ENCODE results near the gene WNT9A. TPM values are rescaled to one million over a fixed set of nuclear protein-coding genes. Genes with fewer than 3 reads are reported as not detected.

Gene WNT9A
- total RNA-seq, 1 experiment from 2014 or later: 1.1 TPM

DNA sequence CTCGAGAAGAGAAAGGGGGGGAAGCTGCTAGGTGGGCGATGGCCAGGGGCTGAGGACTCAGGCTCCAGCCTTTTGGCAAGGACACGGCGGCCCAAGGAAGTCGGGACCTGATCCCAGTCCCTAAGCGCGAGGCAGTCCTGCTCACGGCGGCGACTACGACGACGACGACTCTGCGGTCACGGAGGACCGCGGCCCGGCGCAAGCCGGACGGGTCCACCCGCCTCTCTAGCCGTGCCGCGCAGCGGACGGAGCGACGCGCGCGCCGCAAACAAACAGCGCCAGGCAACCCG lies 401 bp downstream of the WNT9A start:
- peaks cover 23% of the 10 kb centered on the region for H3K4me1 ChIP-seq
- DNase-seq: peak in 1 of 2 experiments; percentile 48

DNA sequence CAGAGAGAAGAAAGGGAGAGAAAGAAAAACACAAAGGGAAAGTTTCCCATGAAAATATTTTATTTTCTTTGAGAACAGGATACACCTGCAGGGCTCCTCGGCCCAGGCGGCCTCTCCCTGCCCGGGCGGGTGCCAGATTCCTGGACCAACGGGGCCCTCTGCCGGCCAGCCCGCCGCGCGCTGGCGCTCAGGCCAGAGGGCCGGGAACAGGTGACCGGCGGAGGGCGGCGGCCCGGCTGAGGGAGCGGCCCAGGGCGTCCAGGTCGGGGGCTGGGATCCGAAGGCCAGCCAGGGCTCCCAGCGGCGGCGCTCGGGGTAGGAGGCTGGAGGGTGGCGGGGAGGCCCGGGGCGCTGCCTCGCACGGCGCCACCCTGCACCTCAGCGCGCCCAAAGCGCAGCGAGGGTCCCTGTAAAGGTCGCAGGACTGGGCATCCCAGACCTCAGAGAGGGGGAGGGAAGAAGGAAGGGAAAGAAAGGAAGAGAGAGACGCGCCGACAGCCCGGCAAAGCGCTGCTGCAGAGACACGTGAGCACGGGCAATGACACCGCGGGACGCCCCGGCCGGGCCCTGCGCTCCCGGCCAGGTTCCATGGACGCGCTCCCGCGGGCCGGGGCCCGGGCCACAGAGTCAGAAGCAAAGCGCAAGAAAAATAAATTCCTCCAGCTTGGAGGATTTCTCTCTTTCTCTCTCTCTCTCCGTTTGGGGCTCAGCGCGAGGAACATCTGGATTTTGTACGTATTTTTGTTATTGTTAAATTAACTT lies 927 bp downstream of the WNT9A start:
- Histone ChIP-seq H3K36me3 (no peaks in the 10 kb centered on the region), H3K4me3 (peak overlapping the region; percentile 78), H3K27ac (peak overlapping the region; percentile 25), H3K4me1 (peaks cover 28% of the 10 kb centered on the region), H3K9me3 (replicated peaks) (no peaks in the 10 kb centered on the region), H3K27me3 (no peaks in the 10 kb centered on the region)
- DNase-seq: peak; percentile 77 to 86

More for the DNA sequence above, 401 bp downstream of the WNT9A start:
- Histone ChIP-seq H3K9me3 (replicated peaks) (no peaks in the 10 kb centered on the region), H3K27me3 (no peaks in the 10 kb centered on the region), H3K27ac (peak overlapping the region; percentile 6; the same call in 1 of the 2 replicates), H3K36me3 (no peaks in the 10 kb centered on the region), H3K4me3 (peak overlapping the region; percentile 78)

DNA sequence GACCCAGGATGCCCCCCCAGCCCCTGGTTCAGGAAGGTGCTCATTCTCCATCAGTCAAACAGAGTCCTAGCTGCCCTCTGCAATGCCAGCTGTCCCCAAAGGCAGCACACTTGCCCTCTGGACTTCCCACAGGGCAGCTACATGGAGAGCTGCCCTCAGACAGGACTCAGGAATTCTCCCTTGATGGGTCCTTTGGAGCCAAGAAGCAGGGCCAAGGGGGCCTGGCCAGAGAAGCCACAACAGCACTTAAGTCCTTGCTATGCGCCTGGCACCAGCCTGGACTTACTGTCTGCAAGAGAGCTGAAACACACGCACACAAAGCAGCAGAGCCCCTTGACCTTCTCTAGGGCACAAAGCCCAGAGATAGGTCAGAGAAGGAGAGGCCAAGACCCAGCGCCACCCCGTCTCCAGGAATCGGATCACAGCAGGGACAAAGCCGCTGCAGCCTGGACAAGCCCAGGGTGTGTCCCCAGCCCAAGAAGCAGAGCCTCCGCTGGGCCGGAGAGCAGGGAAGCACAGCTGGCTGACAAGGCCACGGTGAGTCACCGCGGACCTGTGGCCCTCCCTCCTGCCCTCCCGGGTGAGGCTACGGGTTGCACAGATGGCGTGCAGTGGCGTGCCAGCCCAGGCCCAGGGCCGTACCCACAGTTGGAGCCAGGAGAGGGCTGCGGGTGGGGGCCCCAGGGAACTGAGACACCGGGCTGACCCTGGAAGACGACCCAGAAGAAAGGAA lies 1.7 kb downstream of the WNT9A start:
- Histone ChIP-seq H3K4me3 (peak overlapping the region; percentile 78), H3K27me3 (no peaks in the 10 kb centered on the region), H3K9me3 (replicated peaks) (no peaks in the 10 kb centered on the region), H3K4me1 (peaks cover 36% of the 10 kb centered on the region), H3K36me3 (no peaks in the 10 kb centered on the region), H3K27ac (peak overlapping the region; percentile 25)
- peak; percentile 75 to 80 for DNase-seq

DNA sequence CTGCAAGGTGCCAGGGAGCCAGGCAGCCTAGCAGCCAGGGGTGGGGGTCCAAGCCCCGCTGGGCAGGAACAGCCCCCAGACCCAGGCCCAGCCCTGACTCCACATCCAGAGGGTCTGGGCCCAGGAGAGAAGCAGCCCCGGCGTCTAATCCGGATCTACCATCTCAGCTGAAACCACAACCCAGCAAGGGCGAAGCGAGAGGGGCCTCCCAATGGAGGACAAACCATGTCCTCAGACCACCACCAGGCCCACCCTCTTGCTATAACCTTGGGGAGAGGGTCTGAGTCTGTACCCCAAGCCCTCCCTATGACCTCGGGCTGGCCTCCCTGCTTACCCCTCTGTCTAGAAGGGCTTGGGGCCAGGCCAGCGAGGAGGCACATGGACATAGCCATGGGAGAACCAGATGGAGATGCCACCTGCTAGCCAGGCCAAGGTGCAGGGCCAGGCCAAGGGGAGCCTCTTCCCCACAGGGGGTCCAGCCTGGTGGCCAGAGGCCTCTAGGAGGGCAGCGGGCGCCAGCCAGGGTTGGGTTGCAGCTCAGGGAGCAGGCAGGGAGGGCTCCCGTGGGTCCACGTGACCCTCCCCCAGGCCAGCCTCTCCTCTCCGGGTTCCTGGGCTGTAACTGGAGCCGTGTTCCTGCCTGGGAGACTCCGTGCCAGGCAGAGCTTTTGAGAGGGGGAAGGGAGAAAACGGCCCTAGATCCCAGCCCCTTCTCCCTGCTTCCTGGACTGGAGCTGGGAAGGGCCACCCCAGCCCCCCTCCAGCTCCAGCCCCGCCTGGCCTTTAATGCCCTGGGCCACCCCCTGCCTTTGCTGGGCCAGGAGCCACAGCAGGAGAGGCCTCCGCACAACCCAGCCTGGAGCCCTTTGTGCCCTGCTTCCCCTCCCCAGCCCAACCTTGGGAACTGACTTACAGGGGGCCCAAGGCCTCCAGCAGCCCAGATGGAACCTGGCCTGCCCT lies 2.5 kb downstream of the WNT9A start:
- peak overlapping the region; percentile 25 for H3K27ac ChIP-seq
- H3K27me3 ChIP-seq: no peaks in the 10 kb centered on the region
- H3K9me3 ChIP-seq (replicated peaks): no peaks in the 10 kb centered on the region
- H3K4me1 ChIP-seq: peaks cover 40% of the 10 kb centered on the region
- H3K36me3 ChIP-seq: no peaks in the 10 kb centered on the region
- peak; percentile 48 to 60 for DNase-seq
- peak overlapping the region; percentile 78 for H3K4me3 ChIP-seq

DNA sequence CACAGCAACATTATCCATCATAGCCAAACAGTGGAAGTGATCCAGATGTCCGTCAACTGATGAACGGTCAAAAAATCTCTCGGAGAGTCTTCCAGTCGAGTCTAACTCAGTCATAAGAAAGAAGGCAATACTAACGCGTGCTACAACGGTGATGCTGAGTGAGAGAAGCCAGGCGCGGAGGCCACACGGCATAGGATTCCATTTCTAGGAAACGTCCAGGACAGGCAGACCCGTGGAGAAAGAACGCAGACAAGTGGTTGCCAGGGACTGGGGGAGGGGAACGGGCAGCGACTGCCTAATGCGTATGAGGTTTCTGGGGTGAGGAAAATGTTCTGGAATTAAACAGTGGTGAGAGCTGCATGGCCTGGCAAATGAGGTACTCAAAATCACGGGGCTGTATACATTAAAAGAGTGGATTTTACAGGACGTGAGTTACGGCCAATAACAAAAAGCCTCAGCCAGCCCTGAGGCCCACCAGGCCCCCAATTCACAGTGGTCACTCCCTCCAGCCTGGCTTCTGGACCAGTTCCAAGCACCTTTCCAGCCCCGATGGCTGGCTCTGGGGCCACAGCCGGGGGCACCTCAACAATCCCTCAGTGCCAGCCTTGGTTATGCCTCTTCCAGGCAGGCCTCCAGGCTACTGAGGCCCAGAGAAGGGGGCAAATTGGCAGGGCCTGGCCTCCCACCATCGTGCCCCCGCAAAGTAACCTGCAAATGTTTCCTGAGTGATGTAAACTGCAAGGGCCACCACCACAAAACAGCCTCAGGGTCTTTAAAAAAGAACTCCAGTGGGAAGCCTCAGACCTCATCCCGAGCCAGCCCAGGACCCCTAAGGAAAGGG lies 3.4 kb downstream of the WNT9A start:
- Histone ChIP-seq H3K27me3 (no peaks in the 10 kb centered on the region), H3K4me1 (peaks cover 40% of the 10 kb centered on the region), H3K9me3 (replicated peaks) (no peaks in the 10 kb centered on the region), H3K4me3 (no peak overlapping the region), H3K36me3 (no peaks in the 10 kb centered on the region), H3K27ac (no peak overlapping the region)
- DNase-seq: no peak

DNA sequence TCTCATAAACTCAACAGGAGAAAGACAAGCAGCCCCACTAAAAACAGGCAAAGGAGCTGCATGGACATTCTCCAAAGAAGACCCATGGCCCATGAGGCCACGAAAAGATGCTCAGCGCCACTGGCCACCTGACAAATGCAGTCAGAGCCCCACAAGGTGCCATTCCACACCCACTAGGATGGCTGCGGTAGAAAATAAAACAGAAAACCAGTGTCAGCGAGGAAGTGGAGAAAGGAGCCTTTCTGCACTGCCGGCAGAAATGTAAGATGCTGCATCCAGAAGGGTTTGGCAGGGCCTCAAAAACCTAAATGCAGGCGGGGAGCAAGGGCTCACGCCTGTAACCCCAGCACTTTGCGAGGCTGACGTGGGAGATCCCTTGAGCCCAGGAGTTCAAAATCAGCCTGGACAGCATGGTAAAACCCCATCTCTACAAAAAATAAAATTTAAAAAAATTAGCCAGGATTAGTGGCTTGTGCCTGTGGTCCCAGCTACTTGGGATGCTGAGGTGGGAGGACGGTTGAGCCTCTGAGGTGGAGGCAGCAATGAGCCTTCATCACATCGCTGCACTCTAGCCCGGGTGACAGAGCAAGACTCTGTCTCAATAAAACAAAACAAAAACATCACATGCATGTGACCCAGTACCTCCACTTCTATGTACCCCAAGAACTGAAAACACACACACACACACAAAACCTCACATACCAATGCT lies 4.2 kb downstream of the WNT9A start:
- H3K27me3 ChIP-seq: no peaks in the 10 kb centered on the region
- H3K9me3 ChIP-seq (replicated peaks): no peaks in the 10 kb centered on the region
- H3K27ac ChIP-seq: no peak overlapping the region; the same call in 1 of the 2 replicates
- no peak overlapping the region for H3K4me3 ChIP-seq
- H3K36me3 ChIP-seq: no peaks in the 10 kb centered on the region
- H3K4me1 ChIP-seq: peaks cover 40% of the 10 kb centered on the region
- no peak for DNase-seq

DNA sequence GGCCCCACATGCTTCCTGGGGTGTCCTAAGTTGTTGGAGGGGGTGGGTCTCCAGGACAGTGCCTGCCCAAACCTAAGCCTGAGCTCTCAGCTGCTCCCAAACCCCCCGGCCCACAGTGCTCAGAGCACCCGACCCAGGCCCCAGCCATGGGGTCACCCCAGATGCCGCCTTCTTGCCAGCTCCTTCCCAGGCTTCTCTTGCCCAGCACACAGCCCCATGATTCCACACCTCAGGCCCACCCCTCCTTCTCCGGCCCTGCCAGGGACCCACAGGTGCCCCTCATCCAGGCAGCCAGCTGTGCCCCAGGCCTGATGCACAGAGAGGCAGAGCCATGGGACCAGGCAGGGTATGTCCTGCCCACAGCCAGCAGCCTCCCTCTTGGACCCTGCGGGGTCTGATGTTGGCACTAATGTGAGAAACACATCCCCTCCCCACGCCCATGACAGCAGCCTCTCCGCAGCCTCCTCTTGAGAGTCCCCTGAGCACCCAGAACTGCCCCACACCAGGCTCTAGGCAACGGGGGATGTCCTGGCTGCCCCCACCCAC lies 4.9 kb downstream of the WNT9A start:
- Histone ChIP-seq H3K4me3 (no peak overlapping the region), H3K9me3 (replicated peaks) (no peaks in the 10 kb centered on the region), H3K4me1 (peaks cover 40% of the 10 kb centered on the region), H3K36me3 (no peaks in the 10 kb centered on the region), H3K27ac (peak overlapping the region; percentile 80), H3K27me3 (no peaks in the 10 kb centered on the region)
- no peak for DNase-seq

DNA sequence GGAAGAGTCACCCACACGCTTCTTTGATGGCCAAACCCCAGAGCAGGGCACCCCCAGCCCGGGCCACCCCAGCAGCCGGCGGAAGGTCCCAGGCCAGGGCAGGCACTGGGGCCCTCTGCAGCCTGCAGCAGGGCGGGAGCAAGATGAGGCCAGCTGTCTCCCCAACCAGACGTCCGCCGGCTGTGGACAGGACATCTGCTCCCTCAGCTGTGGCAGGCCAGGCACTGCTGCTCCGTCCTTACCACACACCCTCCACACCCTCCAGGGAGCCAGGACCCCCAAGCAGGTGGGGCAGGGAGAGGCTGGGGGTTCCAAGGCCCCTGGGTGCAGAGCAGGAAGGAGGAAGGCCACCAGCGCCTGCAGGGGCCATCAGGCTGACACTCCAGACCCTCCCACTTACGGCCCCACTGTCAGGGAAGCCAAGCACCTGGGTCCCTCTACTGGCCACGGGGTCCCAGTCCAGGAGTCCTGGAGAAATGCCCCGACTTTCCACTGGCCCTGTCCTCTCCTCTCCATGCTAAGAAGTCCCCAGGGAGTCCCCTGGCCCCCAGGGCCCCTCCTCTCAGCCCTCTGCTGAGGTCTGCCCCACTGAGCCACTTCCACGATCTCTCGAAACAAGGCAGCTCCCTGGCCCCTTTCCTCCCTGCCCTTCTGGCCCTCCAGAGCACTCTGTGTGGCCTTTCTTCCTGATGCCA lies 5.6 kb downstream of the WNT9A start:
- H3K36me3 ChIP-seq: no peaks in the 10 kb centered on the region; the same call in 1 of the 2 replicates
- peak overlapping the region; percentile 80 for H3K27ac ChIP-seq
- no peaks in the 10 kb centered on the region for H3K27me3 ChIP-seq
- H3K4me1 ChIP-seq: peaks cover 40% of the 10 kb centered on the region
- H3K9me3 ChIP-seq (replicated peaks): no peaks in the 10 kb centered on the region
- DNase-seq: peak; percentile 91
- peak overlapping the region; percentile 24 for H3K4me3 ChIP-seq

DNA sequence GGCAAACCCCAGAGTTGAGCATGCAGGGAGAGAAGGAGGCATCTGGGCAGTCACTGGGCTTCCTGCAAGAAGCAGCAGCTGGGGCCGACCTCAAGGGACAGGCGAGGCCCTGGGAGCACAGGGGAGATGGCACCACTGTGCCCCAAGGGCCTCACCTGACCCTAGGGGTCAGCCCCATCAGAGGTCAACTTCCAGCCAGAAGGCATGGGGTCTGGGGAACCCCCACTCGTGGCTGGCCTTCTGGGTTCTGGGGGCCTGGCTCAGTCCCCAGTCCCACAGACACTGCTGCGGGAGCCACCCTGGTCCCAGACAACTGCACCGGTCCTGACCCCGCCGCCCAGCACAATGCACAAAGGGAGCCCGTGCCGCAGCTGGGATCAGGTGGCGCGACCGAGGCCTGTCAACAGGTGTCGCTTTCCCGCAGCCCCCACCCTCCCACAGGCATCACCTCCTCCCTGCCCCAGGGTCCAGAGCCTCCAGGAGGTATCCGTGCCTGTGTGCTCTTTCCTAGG lies 6.2 kb downstream of the WNT9A start:
- Histone ChIP-seq H3K36me3 (no peaks in the 10 kb centered on the region; the same call in 1 of the 2 replicates), H3K27ac (peak overlapping the region; percentile 80), H3K4me3 (peak overlapping the region; percentile 24), H3K27me3 (no peaks in the 10 kb centered on the region), H3K9me3 (replicated peaks) (no peaks in the 10 kb centered on the region), H3K4me1 (peaks cover 40% of the 10 kb centered on the region)
- DNase-seq: peak; percentile 86 to 87

DNA sequence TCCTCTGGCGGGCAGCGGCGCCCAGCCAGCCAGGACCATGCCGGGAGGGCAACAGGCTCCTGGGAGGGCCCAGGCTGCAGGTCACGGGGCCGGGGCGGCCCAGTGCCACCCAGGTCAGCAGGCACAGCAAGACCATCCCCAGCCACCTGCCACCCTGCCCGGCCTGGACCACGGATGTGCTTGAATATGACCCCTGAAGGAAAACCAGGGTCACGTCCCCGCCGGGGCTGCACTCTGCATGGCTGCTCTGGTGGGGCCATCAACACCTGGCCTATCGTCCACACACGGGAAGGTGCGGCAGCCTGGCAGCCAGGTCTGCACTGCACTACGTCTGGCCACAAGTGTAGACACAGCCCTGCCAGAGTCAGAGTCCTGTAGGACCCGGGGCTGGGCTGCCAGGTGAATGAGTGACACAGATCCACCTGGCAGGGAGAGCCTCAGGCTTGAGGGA lies 6.9 kb downstream of the WNT9A start:
- Histone ChIP-seq H3K9me3 (replicated peaks) (peaks cover 1% of the 10 kb centered on the region; the same call in 1 of the 2 replicates), H3K4me1 (peaks cover 34% of the 10 kb centered on the region), H3K27ac (peak overlapping the region; percentile 80), H3K27me3 (no peaks in the 10 kb centered on the region), H3K36me3 (no peaks in the 10 kb centered on the region; the same call in 1 of the 2 replicates), H3K4me3 (no peak overlapping the region)
- DNase-seq: no peak

DNA sequence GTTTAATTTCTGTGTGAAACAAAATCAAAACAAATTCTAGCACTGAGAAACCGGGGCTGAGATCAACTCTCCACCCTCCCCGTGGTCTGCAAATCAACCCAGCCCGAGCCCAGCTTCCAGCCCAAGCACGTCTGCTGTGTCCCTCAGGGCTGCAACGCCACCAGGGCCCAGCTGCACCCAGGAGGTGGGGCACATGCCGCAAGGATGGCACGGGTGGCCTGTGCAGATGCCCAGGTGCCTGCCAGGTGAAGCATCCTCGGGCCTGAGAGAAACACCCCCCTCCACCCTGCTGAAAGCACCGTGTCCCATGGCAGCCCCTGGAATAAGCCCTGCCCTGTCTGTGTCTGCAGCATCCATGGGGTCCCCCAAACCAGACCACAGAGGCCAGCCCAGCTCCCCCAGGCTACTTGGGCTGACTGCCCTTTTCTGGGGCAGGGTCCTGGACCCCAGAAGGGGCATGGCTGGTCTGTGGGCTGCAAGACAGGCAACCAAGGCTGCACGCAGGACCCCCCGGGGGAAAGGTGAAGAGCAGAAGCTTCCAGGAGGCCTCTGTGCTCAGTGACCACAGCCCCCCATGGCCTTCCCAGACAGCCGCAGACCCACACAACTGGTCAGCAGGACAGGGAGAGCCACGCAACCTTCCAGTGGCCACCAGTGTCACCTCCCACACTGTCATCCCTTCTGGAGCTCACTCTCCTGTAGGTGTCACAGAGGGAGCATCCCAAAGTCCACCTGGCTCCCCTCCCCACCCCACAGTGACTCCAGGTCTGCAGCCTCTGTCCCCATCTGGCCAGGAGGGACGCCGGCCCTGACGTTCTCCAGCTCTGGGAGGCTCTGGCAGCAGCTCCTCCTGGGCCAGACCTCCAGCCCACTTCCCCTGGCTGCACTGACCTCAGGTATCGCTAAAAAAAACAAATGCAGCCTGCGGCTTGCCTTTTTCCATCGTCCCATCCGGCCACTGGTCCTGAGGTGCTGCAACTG lies 7.7 kb downstream of the WNT9A start:
- H3K4me1 ChIP-seq: peaks cover 26% of the 10 kb centered on the region
- no peaks in the 10 kb centered on the region for H3K27me3 ChIP-seq
- DNase-seq: peak in 1 of 2 experiments; percentile 3
- H3K36me3 ChIP-seq: no peaks in the 10 kb centered on the region; the same call in 1 of the 2 replicates
- peaks cover 7% of the 10 kb centered on the region; the same call in 1 of the 2 replicates for H3K9me3 ChIP-seq (replicated peaks)
- H3K27ac ChIP-seq: no peak overlapping the region
- H3K4me3 ChIP-seq: no peak overlapping the region

All from SJCRH30 (cell line).